ENCODE results near the gene EMC8.

- TF ChIP-seq GATA3 (IDR thresholded peaks at IDR 0.05; ENCODE audit: low read depth, low read length), result no peak
- no peak for TF ChIP-seq GATA2 (IDR thresholded peaks at IDR 0.05; ENCODE audit: low read depth, low read length)
Measured at GRCh38 chr16:85750827-85751697, 48.3 kb downstream of the EMC8 start, which contains the start of gene C16orf74.
